ELR (cell line): Measurements from ENCODE around the gene CATSPER2.
"Not testable (repeated sequence)": the region's sequence is repeated elsewhere in the genome, so short reads cannot be mapped to it uniquely, and the experiment has no call there.

Source experiments
- DNase-seq: peaks from one replicate; pipeline ENCODE4 v3.0.0-alpha.2; 2015; ENCODE audit warnings: low read depth

CATSPER2 gene

DNA sequence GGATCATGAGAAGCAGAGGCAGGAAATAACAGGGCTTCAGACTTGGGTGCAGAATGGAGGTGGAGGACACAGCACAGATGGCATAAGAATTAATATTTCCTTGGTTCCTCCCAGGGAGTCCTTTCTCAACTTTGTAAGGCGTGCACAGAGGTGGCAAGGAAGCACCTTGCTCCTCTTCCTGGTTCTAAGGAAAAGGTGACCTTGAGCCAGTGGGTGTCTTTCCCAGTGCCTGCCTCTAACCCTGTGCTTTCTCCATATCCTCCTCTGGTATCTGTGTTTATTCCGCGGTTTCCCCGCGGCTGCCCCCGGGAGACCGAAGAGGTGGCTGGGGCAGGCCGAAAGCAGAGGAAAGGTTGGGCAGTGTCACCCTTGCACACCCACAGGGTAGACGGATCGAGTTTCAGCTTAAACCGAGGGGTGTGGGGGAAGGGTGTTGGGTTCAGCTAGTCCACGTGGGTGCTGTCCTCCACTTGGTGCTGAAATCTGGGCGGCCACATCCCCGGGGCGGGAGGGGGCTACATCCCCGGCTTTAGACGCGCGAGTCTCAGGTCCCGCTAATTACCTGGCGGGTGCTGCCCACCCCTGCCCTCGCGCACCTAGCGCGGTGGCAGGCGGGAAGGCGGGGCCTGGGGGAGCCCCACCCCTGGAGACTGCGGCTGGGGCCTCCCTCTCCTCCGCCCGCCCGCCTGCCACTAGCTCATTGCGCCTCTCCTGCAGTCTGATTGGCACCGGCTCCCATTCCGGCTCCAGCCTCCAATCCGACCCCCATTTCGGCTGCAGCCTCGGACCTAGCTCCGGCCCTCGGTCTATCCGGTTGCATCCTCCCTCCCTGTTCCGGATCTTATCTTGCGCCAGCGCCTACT is 55.1 kb downstream of the CATSPER2 start, which contains the start of gene CKMT1B:
Gene CKMT1B, plus strand, starts transcription at position 700 of the 863 bp plus-strand sequence. CDS start 192 bp downstream, outside the sequence.
- not testable (repeated sequence) for DNase-seq

- not testable (repeated sequence) for DNase-seq
Observed at GRCh38 chr15:43592841-43593240, 55.8 kb downstream of the CATSPER2 start.

DNA sequence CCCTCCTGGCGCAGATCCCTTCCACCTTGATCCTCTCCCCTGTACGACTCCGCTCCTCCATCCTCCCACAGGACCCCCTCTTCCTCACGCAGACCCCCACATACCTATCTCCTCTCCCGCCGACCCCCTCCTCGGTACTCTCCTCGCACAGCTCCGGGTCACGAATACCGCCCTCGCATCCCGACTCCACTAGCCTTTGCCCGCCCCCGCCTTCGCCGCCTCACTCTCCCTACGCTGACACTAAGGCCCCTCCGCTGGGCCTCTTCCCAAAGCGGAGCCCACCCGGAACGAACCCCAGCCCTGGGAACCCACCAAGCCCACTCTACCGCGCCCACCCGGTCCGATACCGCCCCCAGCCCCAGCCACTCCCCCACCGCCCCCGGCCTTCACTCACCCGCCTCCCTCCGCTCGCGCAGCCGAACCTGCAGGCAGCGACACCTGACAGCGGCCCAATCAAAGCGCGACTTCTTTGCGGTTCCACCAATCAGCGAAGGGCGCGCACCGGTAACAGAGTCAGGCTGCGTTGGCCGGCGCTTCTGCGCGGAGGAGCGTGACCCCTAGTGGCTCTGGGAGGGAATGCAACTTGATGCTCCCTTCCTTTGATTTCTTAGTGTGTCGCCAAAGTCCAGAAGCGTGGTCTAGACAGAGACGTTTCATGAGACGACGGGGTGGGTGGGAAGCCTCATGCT is 58.7 kb downstream of the CATSPER2 start, which contains the start of gene PPIP5K1:
Gene PPIP5K1, minus strand, starts transcription at position 431 of the 689 bp plus-strand sequence. CDS start 5,704 bp downstream, outside the sequence.
- DNase-seq = not testable (repeated sequence)
